GM12872 (cell line): Measurements from ENCODE around the gene HOXA7.

Experiments used
- CTCF ChIP-seq: IDR thresholded peaks from 3 replicates; pipeline ENCODE4 v1.5.1; 2011; ENCODE audit warnings: low read depth, mild to moderate bottlenecking, low read length, moderate library complexity; ENCODE audit not compliant: insufficient read depth

Gene HOXA7

GRCh38 chr7:27116962-27117886 lies 39.3 kb downstream of the HOXA7 start:
- TF ChIP-seq CTCF, result no peak

DNA sequence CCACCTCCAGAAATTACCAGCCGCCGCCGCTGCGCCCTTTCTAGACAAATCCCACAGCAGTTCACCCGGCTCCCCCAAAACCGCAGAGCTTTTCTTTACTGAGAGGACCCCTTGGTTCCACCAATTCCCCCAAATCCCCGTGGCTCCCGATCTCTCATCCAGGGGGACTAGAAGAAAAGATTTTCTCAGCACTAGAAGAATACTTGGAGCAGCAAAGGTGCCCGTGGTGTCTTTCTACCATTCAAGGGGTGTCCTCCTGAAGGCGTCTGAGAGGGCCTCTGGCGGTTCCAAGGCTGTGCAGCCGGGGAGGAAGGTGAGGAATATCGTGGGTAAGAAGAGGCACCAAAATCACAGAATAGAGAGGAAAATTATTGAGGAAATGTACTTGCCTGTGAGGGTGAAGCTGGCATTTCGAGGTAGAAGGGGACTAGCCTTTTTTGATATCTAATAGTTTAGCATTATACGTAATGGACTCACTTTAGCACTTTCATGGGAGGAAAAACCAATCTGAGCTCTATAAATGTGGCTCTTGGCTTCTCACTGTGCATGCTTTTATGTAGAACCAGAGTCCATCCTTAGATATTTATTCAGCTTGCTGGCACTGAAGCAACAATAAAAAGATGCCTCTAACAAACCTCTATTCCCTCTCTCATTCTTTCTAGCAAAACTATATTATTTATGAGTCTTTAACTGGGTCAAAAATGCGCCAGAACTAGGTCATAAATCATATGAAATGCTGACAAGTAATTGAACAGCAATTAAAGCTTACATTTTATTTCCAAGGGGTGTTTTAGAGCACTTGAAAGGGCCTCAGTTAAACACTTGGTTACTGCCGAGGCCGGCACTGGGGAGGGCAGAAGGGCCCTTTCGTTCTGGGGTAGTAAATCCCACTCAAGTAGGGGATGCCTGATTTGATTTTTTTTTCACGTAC lies 40.2 kb downstream of the HOXA7 start:
- no peak for TF ChIP-seq CTCF

GRCh38 chr7:27115221-27116026 lies 41.1 kb downstream of the HOXA7 start:
- no peak for TF ChIP-seq CTCF

- TF ChIP-seq CTCF, result no peak
These were observed 41.6 kb downstream of the HOXA7 start for GRCh38 chr7:27114881-27115220.

- no peak for TF ChIP-seq CTCF
These were observed 42.3 kb downstream of the HOXA7 start for GRCh38 chr7:27113991-27114769.

DNA sequence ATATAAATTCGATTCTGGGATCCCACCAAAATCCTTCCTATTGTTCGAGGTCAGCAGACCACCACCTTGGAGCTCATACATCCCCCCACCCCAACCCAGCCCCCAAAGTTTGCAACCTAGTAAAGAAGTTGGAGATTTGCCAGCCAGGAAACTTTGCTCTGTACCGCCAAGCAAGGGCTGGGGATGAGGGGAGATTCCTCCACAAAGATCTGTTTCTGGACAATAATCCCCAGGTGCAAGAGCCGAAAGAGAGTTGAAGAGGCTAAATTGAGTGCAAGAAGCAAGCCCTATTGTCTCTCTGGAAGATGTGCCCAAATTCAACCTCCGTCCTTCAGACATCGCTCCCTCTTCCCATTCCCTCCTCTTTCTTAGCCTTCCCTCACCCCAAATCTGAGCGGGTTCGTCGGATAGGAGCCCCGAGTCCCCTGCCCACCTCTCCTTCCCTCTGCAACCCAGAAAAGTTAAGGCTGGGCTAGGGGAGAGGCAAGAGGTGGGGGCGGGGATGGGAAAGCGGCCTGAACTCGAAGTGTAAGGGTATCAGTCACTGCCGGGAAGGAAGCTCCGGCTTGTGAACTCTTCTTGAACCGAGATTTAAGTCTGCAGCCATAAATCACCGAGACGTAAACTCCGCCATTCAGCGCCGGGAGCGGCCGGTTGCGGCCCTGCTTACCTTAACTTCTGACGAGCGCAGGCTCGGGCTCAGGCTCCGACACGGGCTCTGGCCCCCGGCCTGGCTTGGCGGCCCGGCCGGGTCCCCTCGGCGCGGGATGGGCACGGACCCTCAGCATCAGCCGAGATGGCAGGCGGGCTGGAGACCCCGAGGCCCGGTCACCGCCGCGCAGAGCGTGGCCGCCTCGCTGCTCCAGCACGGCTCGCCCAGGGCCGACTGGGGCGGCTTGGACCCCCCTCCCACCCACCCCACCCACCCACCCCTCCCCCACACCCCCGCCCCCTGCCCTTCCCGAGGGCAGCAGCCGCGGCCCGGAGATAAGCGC lies 43.2 kb downstream of the HOXA7 start:
- no peak for TF ChIP-seq CTCF
